Measurements from ENCODE around the gene GBGT1. TPM values are rescaled to one million over a fixed set of nuclear protein-coding genes. Genes with fewer than 3 reads are reported as not detected.

GBGT1 gene
- total and polyA plus RNA-seq, 2 of the 4 experiments (the other 2 are of a cell fraction): 1.8 to 3.2 TPM

DNA sequence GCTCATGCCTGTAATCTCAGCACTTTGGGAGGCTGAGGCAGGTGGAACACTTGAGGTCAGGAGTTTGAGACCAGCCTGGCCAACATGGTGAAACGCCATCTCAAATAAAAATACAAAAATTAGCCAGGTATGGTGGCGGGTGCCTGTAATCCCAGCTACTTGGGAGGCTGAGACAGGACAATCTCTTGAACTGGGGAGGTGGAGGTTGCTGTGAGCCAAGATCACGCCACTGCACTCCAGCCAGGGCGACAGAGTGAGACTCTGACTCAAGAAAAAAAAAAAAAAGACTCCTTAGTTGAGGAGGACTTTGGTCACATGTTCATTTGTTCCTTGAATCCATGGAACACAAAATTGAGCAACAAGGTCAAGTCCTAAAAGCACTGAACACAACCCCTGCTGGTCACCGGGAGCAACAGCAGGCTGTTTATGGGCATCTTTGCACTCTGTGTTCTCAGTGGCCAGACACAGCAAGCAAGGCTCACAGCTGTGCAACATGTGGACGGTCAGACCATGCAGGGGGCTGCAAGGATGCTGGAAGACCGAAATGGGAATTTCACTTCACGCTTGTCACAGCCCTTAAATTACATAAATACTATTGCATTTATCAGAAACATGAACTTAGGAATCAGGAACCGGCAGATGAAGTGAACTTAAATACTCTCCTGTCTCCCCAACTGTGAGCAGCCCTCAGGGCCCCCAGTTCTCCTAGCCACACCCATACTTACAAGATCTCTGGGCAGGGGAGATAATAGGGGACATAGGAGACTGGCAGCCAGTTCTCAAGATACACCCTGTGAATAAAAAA is 2.8 kb downstream of the GBGT1 start:
- Histone ChIP-seq H3K4me3 (ENCODE audit: insufficient read depth, low read depth, low read length) (no peak overlapping the region), H3K4me1 (ENCODE audit: control insufficient read depth, insufficient read depth, low read length) (peaks cover 10% of the 10 kb centered on the region; the same call in 1 of the 2 replicates), H2AFZ (replicated peaks; ENCODE audit: low read length, poor library complexity) (no peak overlapping the region), H2BK20ac (ENCODE audit: low read depth, low read length) (no peak overlapping the region), H3K4me2 (ENCODE audit: low read depth, low read length) (no peak overlapping the region), H3K18ac (ENCODE audit: low read depth, low read length) (no peak overlapping the region), H4K20me1 (ENCODE audit: insufficient read depth, low read length) (no peaks in the 10 kb centered on the region), H4K91ac (ENCODE audit: insufficient read depth, low read depth, low read length) (no peak overlapping the region), H2BK15ac (ENCODE audit: low read depth, low read length) (no peak overlapping the region), H3K36me3 (ENCODE audit: control insufficient read depth, insufficient read depth, low read length) (no peaks in the 10 kb centered on the region), H3K23ac (ENCODE audit: low read depth, low read length) (no peak overlapping the region), H3K14ac (replicated peaks; ENCODE audit: low read depth, low read length) (no peak overlapping the region), H3K56ac (ENCODE audit: extremely low read depth, insufficient read depth, low read length) (no peak overlapping the region), H3K79me1 (ENCODE audit: low read depth in 1 of 2, low read length in 2 of 2) (no peaks in the 10 kb centered on the region), H4K5ac (ENCODE audit: low read depth, low read length) (no peak overlapping the region), H2BK120ac (ENCODE audit: low read depth, low read length) (no peak overlapping the region), H3K9ac (ENCODE audit: low read depth, low read length) (no peak overlapping the region), H3K4ac (ENCODE audit: low read depth, low read length) (no peak overlapping the region), H2AK5ac (ENCODE audit: low read depth, low read length) (no peak overlapping the region), H3K27ac (ENCODE audit: insufficient read depth, low read length) (no peak overlapping the region), H2BK5ac (ENCODE audit: low read depth, low read length, poor library complexity, severe bottlenecking) (no peak overlapping the region), H3K9me3 (ENCODE audit: control insufficient read depth, insufficient read depth, low read length) (no peaks in the 10 kb centered on the region), H3K27me3 (ENCODE audit: control insufficient read depth, insufficient read depth, low read length) (no peaks in the 10 kb centered on the region; the same call in 1 of the 2 replicates), H4K8ac (ENCODE audit: low read depth in 2 of 2, low read length in 2 of 2) (no peak overlapping the region), H3K9me1 (ENCODE audit: insufficient read depth, low read length) (0 out of 2 replicates have a peak, but pooled peaks cover 6% of the 10 kb centered on the region), H2AK9ac (replicated peaks; ENCODE audit: low read depth, low read length, poor library complexity) (no peak overlapping the region)
- 40% methylated on average over 1 of the region's 9 CpGs; no CpG with 5 or more reads in 1 of the 2 experiments for WGBS, 2 experiments (ENCODE audit: extremely low coverage in 2 of 2, insufficient read length in 1 of 2)
- POLR2A ChIA-PET (ENCODE audit: unreplicated experiment): no interaction called here
- CTCF ChIA-PET: interaction anchor here (0.6 to 1.6 kb wide), 2 partner anchors 25 to 130 kb away, joined by 3 to 10 read pairs; partner anchors contain the start of gene GTF3C5
- BruUV-seq (replicated peaks): no TSS peak
- intact Hi-C loops (cut with micrococcal nuclease) (no loop called here), dilution Hi-C loops (cut with HindIII; ENCODE audit: low sequenced_read_pairs, unreplicated experiment) (no loop called here), in situ Hi-C loops (cut with MboI; ENCODE audit: low sequenced_read_pairs) (no loop called here)
- peak; percentile 61 for DNase-seq
- peak; percentile 72 for ATAC-seq (ENCODE audit: low read depth)
- no peak for TF ChIP-seq MAFK (IDR thresholded peaks at IDR 0.05; ENCODE audit: low read depth, low read length)
- TF ChIP-seq RCOR1 (IDR thresholded peaks at IDR 0.05; ENCODE audit: insufficient replicate concordance, low read length): no peak
- TF ChIP-seq CEBPB (IDR thresholded peaks at IDR 0.05; ENCODE audit: low read depth, low read length): peak; percentile 87
- TF ChIP-seq RAD21 (IDR thresholded peaks at IDR 0.05; ENCODE audit: low read length): peak; percentile 35
- TF ChIP-seq, protein P1, sequence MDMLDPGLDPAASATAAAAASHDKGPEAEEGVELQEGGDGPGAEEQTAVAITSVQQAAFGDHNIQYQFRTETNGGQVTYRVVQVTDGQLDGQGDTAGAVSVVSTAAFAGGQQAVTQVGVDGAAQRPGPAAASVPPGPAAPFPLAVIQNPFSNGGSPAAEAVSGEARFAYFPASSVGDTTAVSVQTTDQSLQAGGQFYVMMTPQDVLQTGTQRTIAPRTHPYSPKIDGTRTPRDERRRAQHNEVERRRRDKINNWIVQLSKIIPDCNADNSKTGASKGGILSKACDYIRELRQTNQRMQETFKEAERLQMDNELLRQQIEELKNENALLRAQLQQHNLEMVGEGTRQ (IDR thresholded peaks at IDR 0.05; ENCODE audit: low read depth, low read length): peak; percentile 64
- TF ChIP-seq FOS (IDR thresholded peaks at IDR 0.05; ENCODE audit: low read depth, low read length): no peak
- no peak for TF ChIP-seq RFX5 (IDR thresholded peaks at IDR 0.05; ENCODE audit: low read depth, low read length)
- no peak for TF ChIP-seq NFE2L2 (IDR thresholded peaks at IDR 0.05; ENCODE audit: low read depth, low read length)
- no peak for TF ChIP-seq SMC3 (IDR thresholded peaks at IDR 0.05; ENCODE audit: low read depth, low read length)
- TF ChIP-seq MXI1 (IDR thresholded peaks at IDR 0.05; ENCODE audit: borderline replicate concordance, low read depth, low read length): no peak
- TF ChIP-seq, protein P2, sequence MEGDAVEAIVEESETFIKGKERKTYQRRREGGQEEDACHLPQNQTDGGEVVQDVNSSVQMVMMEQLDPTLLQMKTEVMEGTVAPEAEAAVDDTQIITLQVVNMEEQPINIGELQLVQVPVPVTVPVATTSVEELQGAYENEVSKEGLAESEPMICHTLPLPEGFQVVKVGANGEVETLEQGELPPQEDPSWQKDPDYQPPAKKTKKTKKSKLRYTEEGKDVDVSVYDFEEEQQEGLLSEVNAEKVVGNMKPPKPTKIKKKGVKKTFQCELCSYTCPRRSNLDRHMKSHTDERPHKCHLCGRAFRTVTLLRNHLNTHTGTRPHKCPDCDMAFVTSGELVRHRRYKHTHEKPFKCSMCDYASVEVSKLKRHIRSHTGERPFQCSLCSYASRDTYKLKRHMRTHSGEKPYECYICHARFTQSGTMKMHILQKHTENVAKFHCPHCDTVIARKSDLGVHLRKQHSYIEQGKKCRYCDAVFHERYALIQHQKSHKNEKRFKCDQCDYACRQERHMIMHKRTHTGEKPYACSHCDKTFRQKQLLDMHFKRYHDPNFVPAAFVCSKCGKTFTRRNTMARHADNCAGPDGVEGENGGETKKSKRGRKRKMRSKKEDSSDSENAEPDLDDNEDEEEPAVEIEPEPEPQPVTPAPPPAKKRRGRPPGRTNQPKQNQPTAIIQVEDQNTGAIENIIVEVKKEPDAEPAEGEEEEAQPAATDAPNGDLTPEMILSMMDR (conservative IDR thresholded peaks at IDR 0.05; ENCODE audit: low read depth, low read length): peak; percentile 65
- TF ChIP-seq BHLHE40 (IDR thresholded peaks at IDR 0.05; ENCODE audit: low read depth, low read length): no peak
- no peak for TF ChIP-seq MAZ (IDR thresholded peaks at IDR 0.05; ENCODE audit: borderline replicate concordance, low read depth, low read length)
- TF ChIP-seq, protein P3, sequence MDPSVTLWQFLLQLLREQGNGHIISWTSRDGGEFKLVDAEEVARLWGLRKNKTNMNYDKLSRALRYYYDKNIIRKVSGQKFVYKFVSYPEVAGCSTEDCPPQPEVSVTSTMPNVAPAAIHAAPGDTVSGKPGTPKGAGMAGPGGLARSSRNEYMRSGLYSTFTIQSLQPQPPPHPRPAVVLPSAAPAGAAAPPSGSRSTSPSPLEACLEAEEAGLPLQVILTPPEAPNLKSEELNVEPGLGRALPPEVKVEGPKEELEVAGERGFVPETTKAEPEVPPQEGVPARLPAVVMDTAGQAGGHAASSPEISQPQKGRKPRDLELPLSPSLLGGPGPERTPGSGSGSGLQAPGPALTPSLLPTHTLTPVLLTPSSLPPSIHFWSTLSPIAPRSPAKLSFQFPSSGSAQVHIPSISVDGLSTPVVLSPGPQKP (IDR thresholded peaks at IDR 0.05; ENCODE audit: borderline replicate concordance, low read depth, low read length): no peak
